Stimulated activated CD4-positive, alpha-beta T cell treated with anti-CD3 and anti-CD28 coated beads, Interleukin-4, amount 100 ng/mL, for 1 hour (primary cell): ENCODE results near the gene FRYL.
A peak's percentile ranks its signal among the peaks of the same experiment; 100 is the strongest.
"Not testable (repeated sequence)": the region's sequence is repeated elsewhere in the genome, so short reads cannot be mapped to it uniquely, and the experiment has no call there.

ENCODE experiments used
- DNase-seq: peaks from one replicate; pipeline ENCODE4 v3.0.0-alpha.2; 2020

FRYL gene

DNA sequence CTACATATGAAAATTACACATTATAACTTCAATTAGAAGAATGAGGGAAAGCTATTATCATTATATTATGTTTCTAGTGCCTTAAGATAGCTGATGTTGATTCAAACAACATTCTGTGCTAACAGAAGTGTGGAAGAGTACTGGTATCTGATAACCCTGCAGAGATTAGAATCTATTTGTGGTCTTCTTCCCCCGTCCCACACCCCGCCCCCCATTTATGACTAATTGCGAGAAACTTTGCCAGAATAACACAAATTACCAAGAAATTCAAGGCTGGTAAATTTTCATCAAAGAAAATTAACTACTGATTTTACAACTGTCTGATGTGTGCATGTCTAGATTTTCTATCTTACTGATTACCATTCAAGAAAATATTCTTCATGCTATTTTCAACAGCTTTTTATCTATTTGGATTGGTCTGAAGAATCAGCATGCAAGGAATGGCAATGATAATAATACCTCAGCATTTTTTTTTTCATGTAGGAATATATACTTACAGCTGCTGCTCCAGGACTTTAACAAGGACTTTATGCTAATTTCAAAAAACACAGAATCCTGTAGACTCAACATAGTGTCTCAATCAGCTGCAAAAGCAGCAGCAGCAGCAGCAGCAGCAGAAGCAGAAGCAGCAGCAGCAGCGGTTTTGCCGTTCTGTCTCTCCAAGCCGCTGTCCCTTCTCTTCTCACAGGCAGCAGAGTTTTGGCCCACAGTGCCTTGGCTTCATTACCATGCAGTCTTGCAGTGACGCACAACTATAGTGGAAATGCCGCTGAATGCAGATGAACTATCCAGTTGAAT is 126.7 kb downstream of the FRYL start:
- peak; percentile 54 for DNase-seq

DNA sequence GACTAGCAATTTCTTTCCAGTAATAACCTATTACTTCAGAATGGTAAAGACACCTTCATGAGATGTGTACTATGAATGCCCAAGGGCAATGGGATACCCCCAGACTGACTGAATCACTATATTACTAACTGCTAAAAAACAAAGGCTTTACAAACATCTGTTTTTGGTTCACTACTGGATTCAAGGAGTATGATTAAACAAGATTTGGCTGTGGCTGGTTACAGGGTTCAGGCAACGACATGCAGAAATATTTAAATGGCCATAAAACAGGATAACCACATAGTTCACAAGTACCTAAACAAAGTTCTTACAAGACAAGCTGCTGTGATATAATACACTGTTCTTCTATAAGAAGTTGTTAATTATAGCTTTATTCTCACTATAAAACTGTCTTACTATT is 128.2 kb downstream of the FRYL start:
- no peak for DNase-seq

DNA sequence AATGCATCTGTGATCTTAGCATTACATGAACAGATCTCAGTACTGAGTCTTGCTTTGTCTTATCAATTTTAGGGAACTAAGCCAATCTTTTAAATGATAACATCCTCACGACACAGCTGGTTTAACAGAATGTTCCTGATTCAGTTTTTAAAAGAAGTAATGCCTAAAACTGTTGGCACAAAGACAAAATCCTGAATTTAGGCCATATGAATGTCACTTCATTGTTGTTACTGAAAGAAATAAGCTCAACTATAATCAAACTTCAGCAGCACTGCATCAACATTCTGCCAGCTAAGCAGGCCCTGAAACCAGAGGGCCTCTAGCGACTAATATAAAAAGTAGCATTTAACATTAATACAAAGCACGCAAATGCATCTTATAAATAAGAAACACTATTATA is 130.6 kb downstream of the FRYL start:
- no peak for DNase-seq

GRCh38 chr4:48645225-48645794 is 134.8 kb downstream of the FRYL start:
- DNase-seq: no peak

DNA sequence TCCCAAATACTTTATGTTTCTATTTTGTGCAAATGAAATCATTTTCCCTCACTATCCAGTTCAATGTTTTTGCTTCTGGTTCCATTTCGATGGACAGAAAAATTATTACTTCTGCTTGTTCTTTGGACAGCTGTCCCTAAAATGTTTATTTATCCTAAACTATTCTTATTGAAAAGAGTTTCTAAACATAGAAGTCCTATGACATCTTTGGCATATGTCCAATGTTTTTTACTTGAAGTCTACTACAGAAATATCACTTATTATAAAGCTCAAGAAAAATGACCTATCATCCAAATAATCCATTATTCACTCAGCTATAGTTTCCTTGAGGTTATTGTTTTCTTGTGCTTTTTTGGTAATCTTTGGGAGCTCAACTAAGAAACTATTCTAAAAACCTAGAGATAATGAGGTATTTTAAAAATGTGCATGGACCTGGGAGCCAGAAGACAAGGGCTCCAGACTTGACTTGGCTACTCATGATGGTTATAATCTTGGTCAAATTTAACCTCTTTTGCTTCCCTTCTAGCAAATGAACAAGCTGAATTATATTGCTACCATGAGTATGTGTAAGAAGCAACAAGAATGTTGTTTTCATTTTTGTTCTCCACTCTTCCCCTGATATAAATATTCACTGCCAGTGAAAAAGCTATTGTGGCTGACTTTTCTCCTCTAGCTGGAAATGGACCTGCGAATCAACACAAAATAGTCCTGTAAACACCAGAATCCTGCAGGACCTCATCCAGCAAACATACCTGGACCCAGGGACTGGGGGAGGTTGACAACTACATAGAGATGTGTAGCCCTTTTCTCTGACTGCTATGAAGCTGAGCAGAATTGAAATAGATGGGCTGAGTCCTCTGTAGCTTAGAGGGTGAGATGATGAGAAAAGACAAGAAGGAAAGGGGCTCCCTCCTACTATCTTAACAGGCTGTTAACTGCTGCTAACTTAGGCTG is 137.4 kb downstream of the FRYL start:
- DNase-seq: no peak

GRCh38 chr4:48641401-48641800 is 138.7 kb downstream of the FRYL start:
- DNase-seq: no peak

DNA sequence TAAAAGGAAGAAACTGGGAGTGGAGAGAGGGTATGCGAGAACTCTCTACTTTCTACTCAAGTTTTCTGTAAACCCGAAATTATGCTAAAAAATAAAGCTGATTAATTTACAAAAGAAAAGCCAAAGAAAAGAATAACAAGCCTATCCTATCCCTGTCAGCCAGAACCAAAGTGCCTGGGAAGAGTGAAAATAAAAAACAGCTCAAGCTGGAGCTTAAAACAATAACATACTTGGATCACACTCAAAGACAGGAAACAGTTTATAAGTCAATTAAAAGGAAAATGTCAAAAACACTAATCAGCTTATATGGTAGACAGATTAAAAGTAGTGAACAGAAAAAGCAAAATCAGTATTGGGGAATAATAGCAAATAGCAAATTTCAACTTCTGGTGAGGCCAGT is 139.4 kb downstream of the FRYL start:
- DNase-seq: no peak

DNA sequence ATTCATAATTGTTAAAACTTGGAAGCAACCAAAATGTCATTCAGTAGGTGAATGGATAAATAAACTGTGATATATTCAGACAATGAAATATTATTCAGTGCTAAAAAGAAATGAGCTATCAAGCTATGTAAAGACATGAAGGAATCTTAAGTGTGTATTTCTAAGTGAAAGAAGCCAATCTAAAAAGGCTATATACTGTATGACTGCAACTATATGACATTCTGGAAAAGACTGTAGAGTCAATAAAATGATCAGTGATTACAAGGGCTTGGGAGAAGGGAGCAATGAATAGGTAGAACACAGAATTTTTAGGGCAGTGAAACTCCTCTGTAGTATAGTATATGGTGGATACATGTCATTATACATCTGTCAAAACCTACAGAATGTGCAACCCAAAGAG is 139.9 kb downstream of the FRYL start:
- DNase-seq: no peak

- DNase-seq: no peak
Observed at GRCh38 chr4:48639807-48640206, 140.3 kb downstream of the FRYL start.

GRCh38 chr4:48638586-48638985 is 141.5 kb downstream of the FRYL start:
- not testable (repeated sequence) for DNase-seq

DNA sequence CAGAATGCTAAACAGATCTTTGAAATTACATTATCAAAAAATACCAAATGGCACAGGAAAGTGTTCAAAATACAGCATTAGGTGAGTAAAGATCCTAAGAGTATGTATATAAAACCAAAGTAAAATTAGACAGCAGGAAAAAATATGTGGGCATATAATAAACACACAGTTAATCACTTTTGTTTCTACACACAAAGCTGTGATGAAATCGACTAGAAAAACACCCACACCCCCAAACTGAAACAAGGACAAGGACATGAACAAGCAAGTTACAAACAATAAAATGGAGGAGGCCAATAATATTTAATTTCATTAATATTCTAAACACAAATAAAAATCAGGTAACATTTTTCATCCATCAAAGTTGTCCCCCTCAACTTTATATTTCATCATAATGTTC is 143.2 kb downstream of the FRYL start:
- DNase-seq: no peak

DNA sequence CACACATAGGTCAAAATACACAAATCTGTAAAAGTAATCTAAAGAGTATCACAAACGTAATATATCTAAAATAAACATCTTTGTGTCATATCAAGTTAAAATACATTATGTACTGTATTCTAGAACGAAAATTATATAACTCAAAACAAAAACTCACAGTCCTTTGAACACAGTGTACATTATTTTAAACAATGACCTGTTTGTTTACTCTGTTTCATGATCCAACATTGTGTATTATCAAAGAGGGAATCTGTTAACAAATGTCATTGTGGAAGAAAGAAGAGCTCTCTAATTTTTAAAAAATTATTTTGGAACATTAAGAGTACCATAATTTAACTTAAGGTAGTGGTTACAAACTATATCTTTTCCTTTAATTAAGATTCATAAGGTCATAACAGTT is 144.1 kb downstream of the FRYL start:
- no peak for DNase-seq

- peak; percentile 10 for DNase-seq
Observed at GRCh38 chr4:48635310-48635709, 144.8 kb downstream of the FRYL start.

GRCh38 chr4:48634688-48635308 is 145.3 kb downstream of the FRYL start:
- no peak for DNase-seq

GRCh38 chr4:48633657-48634056 is 146.4 kb downstream of the FRYL start:
- no peak for DNase-seq

DNA sequence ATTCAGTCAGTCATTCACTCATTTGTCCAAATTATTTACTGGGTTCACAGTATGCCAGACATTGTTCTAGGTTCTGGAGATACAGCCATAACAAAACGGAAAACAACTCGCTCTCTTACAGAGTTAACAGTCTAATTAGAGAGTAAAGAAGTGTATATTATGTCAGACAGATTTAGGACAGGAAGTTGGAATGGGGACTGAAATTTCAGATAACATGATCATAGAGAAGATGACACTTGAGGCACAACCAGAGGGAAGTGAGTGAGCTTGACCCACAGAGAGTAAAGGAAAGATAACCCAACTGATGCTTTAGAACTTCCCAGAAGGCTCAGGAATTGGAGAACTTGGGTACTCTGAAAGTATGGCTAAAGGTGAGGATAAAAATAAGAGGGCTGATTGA is 150.6 kb downstream of the FRYL start:
- no peak for DNase-seq

- DNase-seq: no peak
Observed at GRCh38 chr4:48623182-48623780, 156.8 kb downstream of the FRYL start.

DNA sequence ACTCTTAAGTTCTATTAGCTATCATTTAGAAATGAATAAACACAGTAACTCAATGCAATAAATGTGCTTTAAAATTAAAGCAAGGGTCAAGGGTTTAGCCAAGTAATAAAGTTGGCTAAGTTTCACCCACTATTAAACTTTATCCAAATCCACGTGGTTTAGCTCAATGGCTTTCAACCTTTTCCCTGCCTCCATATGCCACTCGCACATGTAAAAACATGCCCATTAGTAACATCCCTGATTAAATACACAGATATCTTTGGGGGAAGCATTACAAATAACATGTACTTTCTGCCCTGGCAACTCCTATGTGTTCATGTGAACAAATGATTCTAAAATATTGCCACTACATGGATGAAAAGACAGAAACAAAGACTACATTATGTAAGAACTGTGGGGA is 159.2 kb downstream of the FRYL start:
- DNase-seq: no peak

GRCh38 chr4:48620093-48620492 is 160.0 kb downstream of the FRYL start:
- no peak for DNase-seq

DNA sequence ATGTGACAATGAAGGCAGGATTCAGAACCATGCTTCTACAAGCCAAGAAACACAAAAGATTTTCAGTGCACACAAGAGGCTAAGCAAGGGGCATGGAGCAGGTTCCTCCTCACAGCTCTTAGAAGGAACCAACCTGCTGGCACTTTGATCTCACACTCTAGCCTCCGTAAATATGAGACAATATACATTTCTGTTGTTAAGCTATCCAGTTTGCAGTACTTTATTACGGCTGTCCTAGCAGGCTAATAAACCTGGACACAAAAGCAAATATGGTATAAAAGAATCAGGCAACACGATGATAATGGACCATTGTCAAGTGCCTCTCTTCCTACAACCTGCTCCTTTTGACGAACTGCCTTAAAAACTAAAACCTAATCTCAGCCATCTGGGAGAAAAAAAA is 175.6 kb downstream of the FRYL start:
- DNase-seq: no peak

DNA sequence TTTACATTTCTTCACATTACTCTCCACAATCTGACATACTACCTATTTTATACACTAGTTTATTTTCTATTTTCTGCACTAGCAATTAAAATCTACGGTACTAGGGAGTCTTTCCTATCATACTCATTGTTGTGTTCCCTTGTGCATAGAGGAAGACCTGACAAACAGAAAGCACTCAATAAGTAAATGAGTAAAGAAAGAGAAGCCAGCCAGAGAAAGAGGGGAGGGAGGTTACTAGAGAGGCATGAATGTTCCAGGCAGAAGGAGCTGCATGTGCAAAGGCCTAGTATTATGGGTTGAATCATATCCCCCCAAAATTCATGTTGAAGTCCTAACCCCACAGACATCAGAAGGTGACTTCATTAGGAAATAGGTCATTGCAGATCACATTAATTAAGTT is 176.0 kb downstream of the FRYL start:
- no peak for DNase-seq

GRCh38 chr4:48603366-48604003 is 176.6 kb downstream of the FRYL start:
- DNase-seq: no peak
